ENCODE data around the gene ALX4. TPM values are rescaled to one million over a fixed set of nuclear protein-coding genes. Genes with fewer than 3 reads are reported as not detected.

Gene ALX4
- total RNA-seq, 4 donors from 2014 or later = under 0.01 to 0.17 TPM; not detected in 2

DNA sequence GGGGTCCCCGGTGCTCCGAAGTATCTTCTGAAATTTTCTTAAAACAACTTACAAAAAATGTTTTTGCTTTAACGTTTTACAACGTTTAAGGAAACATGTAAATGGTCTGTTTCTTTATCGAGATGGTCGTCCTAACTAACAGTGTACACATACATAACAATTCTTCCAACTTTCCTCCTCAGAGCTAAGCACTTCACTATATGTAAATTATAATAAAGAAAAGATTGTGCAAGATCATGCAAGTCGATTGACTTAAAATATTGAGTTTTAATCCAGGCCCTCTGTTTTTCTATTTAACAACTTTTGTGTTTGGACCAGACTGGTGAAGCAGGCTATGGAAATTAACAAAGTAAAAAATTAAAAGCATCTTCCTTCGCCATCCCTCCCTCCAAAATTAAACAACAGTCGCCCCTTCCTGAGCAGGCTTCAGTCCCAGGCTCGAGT is 4.9 kb downstream of the ALX4 start:
- TF ChIP-seq, protein P1, sequence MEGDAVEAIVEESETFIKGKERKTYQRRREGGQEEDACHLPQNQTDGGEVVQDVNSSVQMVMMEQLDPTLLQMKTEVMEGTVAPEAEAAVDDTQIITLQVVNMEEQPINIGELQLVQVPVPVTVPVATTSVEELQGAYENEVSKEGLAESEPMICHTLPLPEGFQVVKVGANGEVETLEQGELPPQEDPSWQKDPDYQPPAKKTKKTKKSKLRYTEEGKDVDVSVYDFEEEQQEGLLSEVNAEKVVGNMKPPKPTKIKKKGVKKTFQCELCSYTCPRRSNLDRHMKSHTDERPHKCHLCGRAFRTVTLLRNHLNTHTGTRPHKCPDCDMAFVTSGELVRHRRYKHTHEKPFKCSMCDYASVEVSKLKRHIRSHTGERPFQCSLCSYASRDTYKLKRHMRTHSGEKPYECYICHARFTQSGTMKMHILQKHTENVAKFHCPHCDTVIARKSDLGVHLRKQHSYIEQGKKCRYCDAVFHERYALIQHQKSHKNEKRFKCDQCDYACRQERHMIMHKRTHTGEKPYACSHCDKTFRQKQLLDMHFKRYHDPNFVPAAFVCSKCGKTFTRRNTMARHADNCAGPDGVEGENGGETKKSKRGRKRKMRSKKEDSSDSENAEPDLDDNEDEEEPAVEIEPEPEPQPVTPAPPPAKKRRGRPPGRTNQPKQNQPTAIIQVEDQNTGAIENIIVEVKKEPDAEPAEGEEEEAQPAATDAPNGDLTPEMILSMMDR (IDR thresholded peaks at IDR 0.05; ENCODE audit: low read depth) = no peak

DNA sequence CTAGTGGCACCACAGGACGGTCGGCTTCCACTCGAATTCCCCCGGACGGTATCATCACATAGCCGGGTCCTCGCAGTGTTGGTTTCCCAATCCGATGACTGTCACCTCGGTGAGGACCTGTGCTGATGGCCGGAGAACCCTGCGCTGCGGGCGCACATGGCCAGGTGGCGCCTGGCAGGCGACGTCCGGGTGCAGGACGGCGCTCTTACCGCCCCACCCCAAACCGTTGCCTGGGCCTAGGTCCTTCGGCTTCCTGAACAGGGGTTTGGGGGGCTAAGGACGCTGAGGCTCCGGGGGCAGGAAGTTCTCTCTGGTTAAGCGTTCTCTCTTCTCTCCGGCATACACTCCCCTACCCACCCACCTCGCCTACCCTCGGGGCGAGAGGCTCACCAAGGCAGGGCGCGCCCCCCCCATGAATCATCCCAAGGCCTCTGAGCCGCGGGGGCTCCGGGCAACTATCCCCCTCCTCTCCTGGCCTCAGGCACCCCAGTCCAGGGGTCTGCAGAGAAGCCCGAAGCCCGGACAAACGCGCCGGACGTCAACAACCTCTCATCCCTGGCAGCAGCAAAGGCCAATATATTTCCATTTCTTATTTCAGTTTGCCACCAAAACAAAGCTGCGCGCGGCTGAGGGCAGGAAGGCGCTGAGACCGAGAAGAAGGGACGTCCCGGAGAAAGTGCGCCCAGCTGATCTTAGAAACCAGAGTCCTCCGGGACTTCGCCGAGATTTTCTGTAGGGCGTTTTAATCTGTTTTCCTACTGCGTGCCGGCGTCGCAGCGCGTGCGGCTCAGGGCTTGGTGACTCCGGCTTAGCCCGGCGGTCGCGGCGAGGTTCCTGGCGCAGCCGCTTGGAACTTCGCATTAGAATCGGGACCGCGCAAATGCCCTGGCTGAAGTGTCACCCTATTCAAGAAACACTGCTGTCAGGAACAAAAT is 5.6 kb downstream of the ALX4 start:
- TF ChIP-seq, protein P1 (IDR thresholded peaks at IDR 0.05; ENCODE audit: low read depth) = no peak

DNA sequence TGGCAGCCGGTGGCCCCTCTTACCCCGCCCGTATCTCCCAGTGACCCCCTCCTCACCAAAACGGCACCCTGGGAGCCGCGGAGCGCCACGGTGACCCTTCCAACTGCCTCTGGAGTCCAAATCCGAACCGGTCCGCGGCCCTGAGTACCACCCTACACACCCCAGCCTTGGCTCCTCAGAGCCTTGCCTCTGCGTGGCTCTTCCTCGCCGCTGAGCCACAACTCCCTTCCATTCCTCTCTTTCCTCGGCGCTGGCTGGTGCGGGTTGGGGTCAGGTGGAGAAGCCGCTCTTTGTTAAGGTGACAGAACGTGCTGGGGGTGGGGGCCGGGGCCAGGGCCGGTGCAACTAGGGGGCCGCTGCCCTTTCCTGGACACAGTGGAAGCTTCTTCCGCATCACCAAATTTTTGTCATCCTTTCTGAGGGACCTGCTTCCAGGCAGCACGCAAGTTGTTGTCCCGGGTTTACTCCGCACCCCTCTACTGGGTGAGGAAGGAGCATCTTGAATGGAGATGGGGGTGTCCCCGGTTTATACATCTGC is 6.5 kb downstream of the ALX4 start:
- TF ChIP-seq, protein P1 (IDR thresholded peaks at IDR 0.05; ENCODE audit: low read depth) = no peak

DNA sequence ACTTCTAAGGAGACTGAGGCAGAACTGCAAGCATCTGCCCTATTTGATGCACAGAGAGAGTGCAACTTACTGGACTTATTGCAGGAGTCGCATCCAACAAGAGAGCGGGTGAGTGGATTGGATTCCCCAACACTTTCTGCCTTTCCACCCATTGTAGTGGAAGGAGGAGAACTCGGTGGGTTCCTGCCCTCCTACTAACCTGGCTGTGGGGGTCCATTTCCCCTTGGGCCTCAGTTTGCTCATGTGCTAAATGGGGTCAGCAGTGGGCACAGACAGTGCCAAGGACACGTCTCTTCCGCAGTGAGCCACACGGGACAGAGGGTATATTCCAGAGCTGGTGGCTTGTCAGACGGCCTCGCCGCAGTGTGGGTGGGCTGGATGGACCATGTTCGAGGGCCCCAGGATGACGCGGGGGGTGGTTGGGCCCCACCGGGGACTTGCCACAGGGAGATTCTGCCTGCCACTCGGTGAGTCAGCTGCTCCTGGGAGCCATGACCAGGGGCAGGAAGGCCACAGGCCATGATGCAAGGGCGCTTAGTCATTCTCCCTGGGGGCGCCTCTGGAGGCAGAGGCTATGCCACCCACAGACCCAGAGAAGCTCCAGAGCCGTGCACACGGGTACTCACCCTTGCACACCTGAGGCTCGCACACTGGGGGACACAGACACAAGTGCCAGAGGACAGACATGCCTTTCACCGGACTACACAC is 8.2 kb downstream of the ALX4 start:
- TF ChIP-seq, protein P1 (IDR thresholded peaks at IDR 0.05; ENCODE audit: low read depth) = no peak

DNA sequence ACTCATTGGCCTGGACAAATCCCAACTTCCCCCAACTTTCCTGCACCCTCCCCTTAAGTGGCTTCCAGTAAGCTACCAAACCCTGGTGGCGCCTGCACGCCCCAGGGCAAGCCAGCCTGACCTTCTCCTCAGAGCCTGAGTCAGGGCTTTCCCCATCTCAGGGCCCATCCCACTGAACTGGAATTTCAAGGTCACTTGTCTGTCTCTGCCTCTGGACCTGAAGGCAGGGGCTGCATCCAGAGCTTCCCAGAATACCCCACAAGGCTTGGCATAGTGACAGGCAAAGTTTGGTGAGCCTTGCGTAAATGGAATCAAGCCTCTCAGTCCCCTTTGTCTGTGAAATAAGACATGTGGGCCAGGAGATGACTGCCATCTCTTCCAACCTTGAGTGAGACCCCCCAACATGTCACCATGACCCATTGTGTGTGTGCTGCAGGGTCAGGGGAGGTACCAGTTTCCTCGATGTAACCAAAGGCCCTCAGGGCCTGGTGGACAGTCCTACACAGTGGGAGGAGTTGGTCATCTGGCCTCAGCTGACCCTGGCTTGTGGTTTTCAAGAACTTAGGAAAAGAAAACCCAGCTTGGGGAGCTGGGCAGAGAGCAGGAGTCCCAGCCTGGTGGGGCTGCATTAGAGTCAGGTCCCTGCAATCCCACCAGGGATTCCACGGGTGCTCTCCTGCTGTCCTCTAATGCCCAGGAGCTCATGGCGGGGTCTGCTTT is 8.9 kb downstream of the ALX4 start:
- TF ChIP-seq, protein P1 (IDR thresholded peaks at IDR 0.05; ENCODE audit: low read depth) = no peak

DNA sequence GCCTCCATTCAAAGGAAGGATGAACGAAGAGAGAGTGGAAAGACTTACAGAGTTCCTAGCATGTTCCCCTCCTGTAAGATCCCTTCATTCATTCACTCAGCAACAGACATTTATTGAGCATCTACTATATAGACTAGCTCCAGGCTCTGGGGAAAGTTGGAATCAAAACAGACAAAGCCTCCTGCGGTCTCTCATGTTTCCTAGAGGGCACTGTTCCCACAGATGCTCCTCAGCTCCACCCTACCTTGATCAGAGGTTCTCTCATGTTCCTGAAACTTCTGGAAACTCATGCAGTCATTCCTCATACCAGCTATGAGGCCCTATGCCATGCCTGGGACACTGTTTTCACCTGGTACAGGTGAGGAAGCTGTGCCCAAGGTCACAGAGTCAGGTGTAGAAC is 11.1 kb downstream of the ALX4 start:
- TF ChIP-seq, protein P1 (IDR thresholded peaks at IDR 0.05; ENCODE audit: low read depth) = no peak
